ENCODE results near the gene SEMA3D. TPM values are rescaled to one million over a fixed set of nuclear protein-coding genes. Genes with fewer than 3 reads are reported as not detected.

SEMA3D gene
- total and polyA plus RNA-seq, 2 of the 4 experiments (the other 2 are of a cell fraction) = 2.9 to 13.6 TPM

DNA sequence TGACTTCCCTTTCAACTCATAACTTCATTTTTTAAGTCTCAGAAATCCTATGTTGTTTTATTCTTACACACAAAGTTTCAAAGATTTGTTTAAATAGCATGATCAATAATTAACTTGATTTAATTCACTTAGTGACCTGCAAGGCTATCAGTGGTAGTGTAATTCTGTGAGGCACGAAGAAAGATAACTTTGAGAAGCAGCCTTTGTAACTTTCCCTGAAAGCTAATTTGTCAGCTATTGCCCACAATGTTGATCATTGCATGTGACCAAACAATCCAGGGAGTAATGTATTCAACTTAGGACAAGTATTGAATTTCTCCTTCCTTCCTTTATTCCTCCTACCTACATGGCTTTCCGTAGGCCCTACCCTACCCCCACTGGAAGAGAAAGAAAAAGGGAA is 111.0 kb downstream of the SEMA3D start:
- no peak overlapping the region for H3K23ac ChIP-seq (ENCODE audit: low read depth, low read length)
- H3K4me1 ChIP-seq (ENCODE audit: control insufficient read depth, insufficient read depth, low read length) = peaks cover 5% of the 10 kb centered on the region
- no peaks in the 10 kb centered on the region for H4K20me1 ChIP-seq (ENCODE audit: insufficient read depth, low read length)
- WGBS, 2 experiments (ENCODE audit: extremely low coverage in 2 of 2, insufficient read length in 1 of 2) = no CpG with 5 or more reads among the region's 2 CpGs
- no peaks in the 10 kb centered on the region for H3K9me1 ChIP-seq (ENCODE audit: insufficient read depth, low read length)
- no peak overlapping the region for H2BK20ac ChIP-seq (ENCODE audit: low read depth, low read length)
- H4K91ac ChIP-seq (ENCODE audit: insufficient read depth, low read depth, low read length) = no peak overlapping the region
- H2AK5ac ChIP-seq (ENCODE audit: low read depth, low read length) = no peak overlapping the region
- no peak overlapping the region for H2BK15ac ChIP-seq (ENCODE audit: low read depth, low read length)
- no TSS peak for BruUV-seq (replicated peaks)
- DNase-seq = no peak
- H3K27ac ChIP-seq (ENCODE audit: insufficient read depth, low read length) = no peak overlapping the region
- no peak for TF ChIP-seq FOS (IDR thresholded peaks at IDR 0.05; ENCODE audit: low read depth, low read length)
- no peak for TF ChIP-seq USF2 (IDR thresholded peaks at IDR 0.05; ENCODE audit: low read depth, low read length)
- no peak for TF ChIP-seq MAFK (IDR thresholded peaks at IDR 0.05; ENCODE audit: low read depth, low read length)
- no peak for TF ChIP-seq RFX5 (IDR thresholded peaks at IDR 0.05; ENCODE audit: low read depth, low read length)
- no peak for TF ChIP-seq RCOR1 (IDR thresholded peaks at IDR 0.05; ENCODE audit: insufficient replicate concordance, low read length)
- TF ChIP-seq RAD21 (IDR thresholded peaks at IDR 0.05; ENCODE audit: low read length) = no peak
- no peak for TF ChIP-seq CHD1 (IDR thresholded peaks at IDR 0.05; ENCODE audit: low read depth, low read length)
- TF ChIP-seq SMC3 (IDR thresholded peaks at IDR 0.05; ENCODE audit: low read depth, low read length) = no peak
- TF ChIP-seq NFE2L2 (IDR thresholded peaks at IDR 0.05; ENCODE audit: low read depth, low read length) = no peak
- no peak for TF ChIP-seq POLR2A (IDR thresholded peaks at IDR 0.05; ENCODE audit: low read depth, low read length)
- TF ChIP-seq BHLHE40 (IDR thresholded peaks at IDR 0.05; ENCODE audit: low read depth, low read length) = no peak
- no peak for TF ChIP-seq MXI1 (IDR thresholded peaks at IDR 0.05; ENCODE audit: borderline replicate concordance, low read depth, low read length)
- TF ChIP-seq MAZ (IDR thresholded peaks at IDR 0.05; ENCODE audit: borderline replicate concordance, low read depth, low read length) = no peak
- no peak for TF ChIP-seq CEBPB (IDR thresholded peaks at IDR 0.05; ENCODE audit: low read depth, low read length)
- no peak for TF ChIP-seq CTCF (conservative IDR thresholded peaks at IDR 0.05; ENCODE audit: low read depth, low read length)
- TF ChIP-seq, protein P1, sequence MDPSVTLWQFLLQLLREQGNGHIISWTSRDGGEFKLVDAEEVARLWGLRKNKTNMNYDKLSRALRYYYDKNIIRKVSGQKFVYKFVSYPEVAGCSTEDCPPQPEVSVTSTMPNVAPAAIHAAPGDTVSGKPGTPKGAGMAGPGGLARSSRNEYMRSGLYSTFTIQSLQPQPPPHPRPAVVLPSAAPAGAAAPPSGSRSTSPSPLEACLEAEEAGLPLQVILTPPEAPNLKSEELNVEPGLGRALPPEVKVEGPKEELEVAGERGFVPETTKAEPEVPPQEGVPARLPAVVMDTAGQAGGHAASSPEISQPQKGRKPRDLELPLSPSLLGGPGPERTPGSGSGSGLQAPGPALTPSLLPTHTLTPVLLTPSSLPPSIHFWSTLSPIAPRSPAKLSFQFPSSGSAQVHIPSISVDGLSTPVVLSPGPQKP (IDR thresholded peaks at IDR 0.05; ENCODE audit: borderline replicate concordance, low read depth, low read length) = no peak
- no peaks in the 10 kb centered on the region for H3K9me3 ChIP-seq (ENCODE audit: control insufficient read depth, insufficient read depth, low read length)
- no peak overlapping the region for H3K9ac ChIP-seq (ENCODE audit: low read depth, low read length)
- no peaks in the 10 kb centered on the region for H3K79me1 ChIP-seq (ENCODE audit: low read depth in 1 of 2, low read length in 2 of 2)
- dilution Hi-C loops (cut with HindIII; ENCODE audit: low sequenced_read_pairs, unreplicated experiment) = no loop called here
- no peak overlapping the region for H3K4me3 ChIP-seq (ENCODE audit: insufficient read depth, low read depth, low read length)
- H3K18ac ChIP-seq (ENCODE audit: low read depth, low read length) = no peak overlapping the region
- no peaks in the 10 kb centered on the region for H3K27me3 ChIP-seq (ENCODE audit: control insufficient read depth, insufficient read depth, low read length)
- H2BK120ac ChIP-seq (ENCODE audit: low read depth, low read length) = no peak overlapping the region
- CTCF ChIA-PET = no interaction called here
- H3K4me2 ChIP-seq (ENCODE audit: low read depth, low read length) = no peak overlapping the region
- H3K4ac ChIP-seq (ENCODE audit: low read depth, low read length) = no peak overlapping the region
- no peak overlapping the region for H2BK5ac ChIP-seq (ENCODE audit: low read depth, low read length, poor library complexity, severe bottlenecking)
- no peak overlapping the region for H3K56ac ChIP-seq (ENCODE audit: extremely low read depth, insufficient read depth, low read length)
- no peak overlapping the region for H2AFZ ChIP-seq (replicated peaks; ENCODE audit: low read length, poor library complexity)
- H3K36me3 ChIP-seq (ENCODE audit: control insufficient read depth, insufficient read depth, low read length) = no peaks in the 10 kb centered on the region
- in situ Hi-C loops (cut with MboI; ENCODE audit: low sequenced_read_pairs) = no loop called here
- no peak overlapping the region for H2AK9ac ChIP-seq (replicated peaks; ENCODE audit: low read depth, low read length, poor library complexity)
- no peak for ATAC-seq (ENCODE audit: low read depth)
- H3K14ac ChIP-seq (replicated peaks; ENCODE audit: low read depth, low read length) = no peak overlapping the region
- H4K8ac ChIP-seq (ENCODE audit: low read depth in 2 of 2, low read length in 2 of 2) = no peak overlapping the region
- intact Hi-C loops (cut with micrococcal nuclease) = loop anchor here (5.0 kb wide), 1 partner anchor 86 kb away; no protein-coding TSS in a partner anchor
- no peak overlapping the region for H4K5ac ChIP-seq (ENCODE audit: low read depth, low read length)
- POLR2A ChIA-PET (ENCODE audit: unreplicated experiment) = no interaction called here
